ENCODE results near the gene MDK. TPM values are rescaled to one million over a fixed set of nuclear protein-coding genes. Genes with fewer than 3 reads are reported as not detected.

MDK gene
- total and polyA plus RNA-seq, 2 of the 4 experiments (the other 2 are of a cell fraction): 25.8 to 377 TPM

DNA sequence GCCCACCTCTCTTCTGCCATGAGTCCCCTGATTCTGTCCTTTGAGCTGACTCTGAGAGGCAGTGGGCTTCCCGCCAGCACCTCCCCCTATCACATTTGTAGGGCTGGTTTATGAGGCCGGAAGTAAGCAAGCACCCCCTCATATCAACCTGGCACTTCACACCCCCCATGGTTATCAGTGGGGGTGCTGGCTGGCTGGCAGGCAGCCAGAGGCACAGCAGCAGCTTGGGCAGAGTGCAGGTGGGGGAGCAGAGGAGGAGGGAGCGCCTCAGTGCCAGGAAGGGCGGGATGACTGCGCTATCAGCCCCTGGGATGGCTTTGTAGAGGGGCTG is 33.0 kb downstream of the MDK start:
- peaks cover 28% of the 10 kb centered on the region for H3K36me3 ChIP-seq (ENCODE audit: control insufficient read depth, insufficient read depth, low read length)
- H2BK5ac ChIP-seq (ENCODE audit: low read depth, low read length, poor library complexity, severe bottlenecking): no peak overlapping the region
- H3K23ac ChIP-seq (ENCODE audit: low read depth, low read length): no peak overlapping the region
- H3K4ac ChIP-seq (ENCODE audit: low read depth, low read length): no peak overlapping the region
- no peak overlapping the region for H3K4me2 ChIP-seq (ENCODE audit: low read depth, low read length)
- no peak overlapping the region for H4K8ac ChIP-seq (ENCODE audit: low read depth in 2 of 2, low read length in 2 of 2)
- H3K27ac ChIP-seq (ENCODE audit: insufficient read depth, low read length): no peak overlapping the region
- H2BK20ac ChIP-seq (ENCODE audit: low read depth, low read length): no peak overlapping the region
- no peak overlapping the region for H3K9ac ChIP-seq (ENCODE audit: low read depth, low read length)
- peaks cover 14% of the 10 kb centered on the region for H3K9me1 ChIP-seq (ENCODE audit: insufficient read depth, low read length)
- DNase-seq (no peak), ATAC-seq (ENCODE audit: low read depth) (no peak)
- TF ChIP-seq MXI1 (IDR thresholded peaks at IDR 0.05; ENCODE audit: borderline replicate concordance, low read depth, low read length): no peak
- no peak for TF ChIP-seq NFE2L2 (IDR thresholded peaks at IDR 0.05; ENCODE audit: low read depth, low read length)
- TF ChIP-seq, protein P1, sequence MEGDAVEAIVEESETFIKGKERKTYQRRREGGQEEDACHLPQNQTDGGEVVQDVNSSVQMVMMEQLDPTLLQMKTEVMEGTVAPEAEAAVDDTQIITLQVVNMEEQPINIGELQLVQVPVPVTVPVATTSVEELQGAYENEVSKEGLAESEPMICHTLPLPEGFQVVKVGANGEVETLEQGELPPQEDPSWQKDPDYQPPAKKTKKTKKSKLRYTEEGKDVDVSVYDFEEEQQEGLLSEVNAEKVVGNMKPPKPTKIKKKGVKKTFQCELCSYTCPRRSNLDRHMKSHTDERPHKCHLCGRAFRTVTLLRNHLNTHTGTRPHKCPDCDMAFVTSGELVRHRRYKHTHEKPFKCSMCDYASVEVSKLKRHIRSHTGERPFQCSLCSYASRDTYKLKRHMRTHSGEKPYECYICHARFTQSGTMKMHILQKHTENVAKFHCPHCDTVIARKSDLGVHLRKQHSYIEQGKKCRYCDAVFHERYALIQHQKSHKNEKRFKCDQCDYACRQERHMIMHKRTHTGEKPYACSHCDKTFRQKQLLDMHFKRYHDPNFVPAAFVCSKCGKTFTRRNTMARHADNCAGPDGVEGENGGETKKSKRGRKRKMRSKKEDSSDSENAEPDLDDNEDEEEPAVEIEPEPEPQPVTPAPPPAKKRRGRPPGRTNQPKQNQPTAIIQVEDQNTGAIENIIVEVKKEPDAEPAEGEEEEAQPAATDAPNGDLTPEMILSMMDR (conservative IDR thresholded peaks at IDR 0.05; ENCODE audit: low read depth, low read length): no peak
- TF ChIP-seq MAFK (IDR thresholded peaks at IDR 0.05; ENCODE audit: low read depth, low read length): no peak
- no peak for TF ChIP-seq SMC3 (IDR thresholded peaks at IDR 0.05; ENCODE audit: low read depth, low read length)
- no peak for TF ChIP-seq RCOR1 (IDR thresholded peaks at IDR 0.05; ENCODE audit: insufficient replicate concordance, low read length)
- no peak for TF ChIP-seq BHLHE40 (IDR thresholded peaks at IDR 0.05; ENCODE audit: low read depth, low read length)
- no peak for TF ChIP-seq RAD21 (IDR thresholded peaks at IDR 0.05; ENCODE audit: low read length)
- TF ChIP-seq CHD1 (IDR thresholded peaks at IDR 0.05; ENCODE audit: low read depth, low read length): no peak
- TF ChIP-seq FOS (IDR thresholded peaks at IDR 0.05; ENCODE audit: low read depth, low read length): no peak
- TF ChIP-seq, protein P2, sequence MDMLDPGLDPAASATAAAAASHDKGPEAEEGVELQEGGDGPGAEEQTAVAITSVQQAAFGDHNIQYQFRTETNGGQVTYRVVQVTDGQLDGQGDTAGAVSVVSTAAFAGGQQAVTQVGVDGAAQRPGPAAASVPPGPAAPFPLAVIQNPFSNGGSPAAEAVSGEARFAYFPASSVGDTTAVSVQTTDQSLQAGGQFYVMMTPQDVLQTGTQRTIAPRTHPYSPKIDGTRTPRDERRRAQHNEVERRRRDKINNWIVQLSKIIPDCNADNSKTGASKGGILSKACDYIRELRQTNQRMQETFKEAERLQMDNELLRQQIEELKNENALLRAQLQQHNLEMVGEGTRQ (IDR thresholded peaks at IDR 0.05; ENCODE audit: low read depth, low read length): no peak
- in situ Hi-C loops (cut with MboI; ENCODE audit: low sequenced_read_pairs): no loop called here
- WGBS, 2 experiments (ENCODE audit: extremely low coverage in 2 of 2, insufficient read length in 1 of 2): no CpG with 5 or more reads among the region's 5 CpGs
- intact Hi-C loops (cut with micrococcal nuclease): no loop called here
- BruUV-seq (replicated peaks): no TSS peak
- H2AK9ac ChIP-seq (replicated peaks; ENCODE audit: low read depth, low read length, poor library complexity): no peak overlapping the region
- H4K91ac ChIP-seq (ENCODE audit: insufficient read depth, low read depth, low read length): no peak overlapping the region
- H3K4me1 ChIP-seq (ENCODE audit: control insufficient read depth, insufficient read depth, low read length): no peaks in the 10 kb centered on the region
- H3K56ac ChIP-seq (ENCODE audit: extremely low read depth, insufficient read depth, low read length): no peak overlapping the region
- H3K14ac ChIP-seq (replicated peaks; ENCODE audit: low read depth, low read length): no peak overlapping the region
- dilution Hi-C loops (cut with HindIII; ENCODE audit: low sequenced_read_pairs, unreplicated experiment): no loop called here
- no peak overlapping the region for H2AFZ ChIP-seq (replicated peaks; ENCODE audit: low read length, poor library complexity)
- POLR2A ChIA-PET (ENCODE audit: unreplicated experiment): no interaction called here
- H3K9me3 ChIP-seq (ENCODE audit: control insufficient read depth, insufficient read depth, low read length): no peaks in the 10 kb centered on the region
- H3K4me3 ChIP-seq (ENCODE audit: insufficient read depth, low read depth, low read length): no peak overlapping the region
- H2BK15ac ChIP-seq (ENCODE audit: low read depth, low read length): no peak overlapping the region
- peaks cover 0 to 6% of the 10 kb centered on the region in 2 experiments; a peak in 1 of 4 replicates for H3K79me1 ChIP-seq (ENCODE audit: low read depth in 1 of 2, low read length in 2 of 2)
- no peaks in the 10 kb centered on the region for H4K20me1 ChIP-seq (ENCODE audit: insufficient read depth, low read length)
- no peaks in the 10 kb centered on the region for H3K27me3 ChIP-seq (ENCODE audit: control insufficient read depth, insufficient read depth, low read length)
- no peak overlapping the region for H2AK5ac ChIP-seq (ENCODE audit: low read depth, low read length)
- H2BK120ac ChIP-seq (ENCODE audit: low read depth, low read length): no peak overlapping the region
- H3K18ac ChIP-seq (ENCODE audit: low read depth, low read length): no peak overlapping the region
- H4K5ac ChIP-seq (ENCODE audit: low read depth, low read length): no peak overlapping the region
- CTCF ChIA-PET: no interaction called here

All from IMR-90 (cell line).